GM11168 (cell line): ENCODE results near the gene NRP2.

Source experiments
- in situ Hi-C: fragments of 300-500 bp; cut with MboI; formaldehyde crosslinking; loops from one replicate; pipeline ENCODE4 v1.12.0; 2022; ENCODE audit warnings: low sequenced_read_pairs; ENCODE audit not compliant: unreplicated experiment

NRP2 gene

GRCh38 chr2:205682239-205682970, at the start of gene NRP2:
Gene NRP2 (plus strand): TSS chr2:205682501. CDS start chr2:205683291, 790 bp downstream.
- in situ Hi-C loops = no loop called here

- in situ Hi-C loops = no loop called here
These were observed 48.3 kb upstream of the NRP2 start for GRCh38 chr2:205633994-205634393.

GRCh38 chr2:205636549-205637319, 45.6 kb upstream of the NRP2 start:
- in situ Hi-C loops = no loop called here

- in situ Hi-C loops = no loop called here
These were observed 45.0 kb upstream of the NRP2 start for GRCh38 chr2:205637320-205637602.

- in situ Hi-C loops = no loop called here
These were observed 44.4 kb upstream of the NRP2 start for GRCh38 chr2:205637779-205638503.

- in situ Hi-C loops = no loop called here
These were observed 41.6 kb upstream of the NRP2 start for GRCh38 chr2:205640716-205641115.

GRCh38 chr2:205642599-205643356, 39.5 kb upstream of the NRP2 start:
- in situ Hi-C loops = no loop called here

- in situ Hi-C loops = no loop called here
These were observed 38.9 kb upstream of the NRP2 start for GRCh38 chr2:205643391-205643885.

GRCh38 chr2:205644018-205644417, 38.3 kb upstream of the NRP2 start:
- in situ Hi-C loops = no loop called here

GRCh38 chr2:205646680-205647079, 35.6 kb upstream of the NRP2 start:
- in situ Hi-C loops = no loop called here

- in situ Hi-C loops = no loop called here
These were observed 31.9 kb upstream of the NRP2 start for GRCh38 chr2:205650450-205650849.

GRCh38 chr2:205650931-205651330, 31.4 kb upstream of the NRP2 start:
- in situ Hi-C loops = no loop called here

- in situ Hi-C loops = no loop called here
These were observed 30.6 kb upstream of the NRP2 start for GRCh38 chr2:205651719-205652118.

- in situ Hi-C loops = no loop called here
These were observed 27.3 kb upstream of the NRP2 start for GRCh38 chr2:205654878-205655605.

GRCh38 chr2:205655779-205656456, 26.4 kb upstream of the NRP2 start:
- in situ Hi-C loops = no loop called here

GRCh38 chr2:205656461-205656860, 25.8 kb upstream of the NRP2 start:
- in situ Hi-C loops = no loop called here

- in situ Hi-C loops = no loop called here
These were observed 25.4 kb upstream of the NRP2 start for GRCh38 chr2:205656941-205657340.

- in situ Hi-C loops = no loop called here
These were observed 24.7 kb upstream of the NRP2 start for GRCh38 chr2:205657579-205657978.

GRCh38 chr2:205658068-205658467, 24.2 kb upstream of the NRP2 start:
- in situ Hi-C loops = no loop called here
